A549 (cell line): ENCODE data around the gene KAT2A.

Source experiments
- CTCF ChIP-seq: fragments of >200 bp; sonication (Bioruptor Twin); formaldehyde crosslinking; IDR thresholded peaks from 3 replicates; pipeline ENCODE4 v1.5.1; 2016
- FOSL2 ChIP-seq, 2 experiments: fragments of 450-650 bp in 1 of 2; fragments of >200 bp in 1 of 2; sonication (Bioruptor Twin) in 1 of 2; formaldehyde crosslinking; IDR thresholded peaks; 2 replicates each; pipeline versions ENCODE4 v1.5.0 to v1.6.1; 2016 to 2020; ENCODE audit warnings: mild to moderate bottlenecking in 1 of 2, moderate library complexity in 1 of 2
- PHF8 ChIP-seq: fragments of 200-600 bp; sonication (generic); IDR thresholded peaks from 2 replicates; pipeline ENCODE4 v1.6.1; 2016; ENCODE audit warnings: low read depth, mild to moderate bottlenecking, antibody characterized with exemption, moderate library complexity, borderline replicate concordance

GRCh38 chr17:42135151-42135550, 14.0 kb upstream of the KAT2A start:
- TF ChIP-seq PHF8 (no peak), CTCF (no peak), FOSL2 (IDR thresholded peaks at IDR 0.05) (no peak), FOSL2 (CRISPR knock-in tag; IDR thresholded peaks at IDR 0.05) (no peak)
